ENCODE data around the gene COL13A1. TPM values are rescaled to one million over a fixed set of nuclear protein-coding genes. Genes with fewer than 3 reads are reported as not detected.

The COL13A1 gene
- total and polyA plus RNA-seq, 4 donors = 0.17 to 0.47 (median 0.18) TPM

DNA sequence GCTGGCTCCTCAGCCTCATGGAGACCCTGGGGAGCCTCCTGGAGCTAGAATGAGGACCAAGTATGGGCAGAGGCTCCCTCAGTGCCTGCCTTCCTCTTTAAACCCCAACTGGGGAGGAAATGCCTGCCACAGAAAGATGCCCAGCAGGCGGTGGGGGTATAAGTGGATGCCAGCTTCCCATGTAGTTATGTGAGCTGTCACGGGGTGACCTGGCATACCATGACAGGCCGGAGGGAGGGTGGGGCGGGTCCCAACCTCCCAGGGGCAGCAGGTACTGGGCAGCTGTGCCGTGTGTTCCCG, 35.0 kb downstream of the COL13A1 start (continued):
- TF ChIP-seq, protein P1, sequence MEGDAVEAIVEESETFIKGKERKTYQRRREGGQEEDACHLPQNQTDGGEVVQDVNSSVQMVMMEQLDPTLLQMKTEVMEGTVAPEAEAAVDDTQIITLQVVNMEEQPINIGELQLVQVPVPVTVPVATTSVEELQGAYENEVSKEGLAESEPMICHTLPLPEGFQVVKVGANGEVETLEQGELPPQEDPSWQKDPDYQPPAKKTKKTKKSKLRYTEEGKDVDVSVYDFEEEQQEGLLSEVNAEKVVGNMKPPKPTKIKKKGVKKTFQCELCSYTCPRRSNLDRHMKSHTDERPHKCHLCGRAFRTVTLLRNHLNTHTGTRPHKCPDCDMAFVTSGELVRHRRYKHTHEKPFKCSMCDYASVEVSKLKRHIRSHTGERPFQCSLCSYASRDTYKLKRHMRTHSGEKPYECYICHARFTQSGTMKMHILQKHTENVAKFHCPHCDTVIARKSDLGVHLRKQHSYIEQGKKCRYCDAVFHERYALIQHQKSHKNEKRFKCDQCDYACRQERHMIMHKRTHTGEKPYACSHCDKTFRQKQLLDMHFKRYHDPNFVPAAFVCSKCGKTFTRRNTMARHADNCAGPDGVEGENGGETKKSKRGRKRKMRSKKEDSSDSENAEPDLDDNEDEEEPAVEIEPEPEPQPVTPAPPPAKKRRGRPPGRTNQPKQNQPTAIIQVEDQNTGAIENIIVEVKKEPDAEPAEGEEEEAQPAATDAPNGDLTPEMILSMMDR (IDR thresholded peaks at IDR 0.05; ENCODE audit: low read depth, low read length, missing input control) = no peak
- TF ChIP-seq FOXA1 (IDR thresholded peaks at IDR 0.05) (no peak), HNF4G (IDR thresholded peaks at IDR 0.05) (no peak)

DNA sequence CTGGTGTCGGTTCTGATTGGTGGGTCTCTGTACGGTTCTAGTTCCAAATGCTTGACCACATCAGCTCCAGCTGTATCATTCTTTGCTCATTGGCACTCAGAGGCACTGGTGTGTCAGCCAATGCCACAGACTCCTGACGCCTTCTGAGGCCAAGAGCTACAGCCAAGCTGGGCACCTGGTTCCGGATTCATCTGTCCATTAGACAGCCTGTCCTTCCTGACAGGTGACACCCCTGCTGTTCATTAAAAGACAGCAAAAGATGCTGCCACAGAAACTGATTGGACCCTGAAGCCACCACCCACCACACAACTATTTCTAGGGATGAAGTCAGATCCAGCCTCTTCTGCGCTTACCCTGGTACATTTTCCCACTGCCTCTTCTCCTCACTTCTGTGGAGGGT, 35.6 kb downstream of the COL13A1 start:
- H3K27me3 ChIP-seq (ENCODE audit: control insufficient read depth in 4 of 4, insufficient read depth in 4 of 4, low read length in 3 of 4) = peaks cover 0 to 2% (median 0%) of the 10 kb centered on the region in 4 donors
- DNase-seq (ENCODE audit: low spot score) = no peak
- no peaks in the 10 kb centered on the region for H3K36me3 ChIP-seq (ENCODE audit: control insufficient read depth in 4 of 4, insufficient read depth in 3 of 4, low read depth in 1 of 4, low read length in 3 of 4)
- no peak overlapping the region for H3K4me3 ChIP-seq (ENCODE audit: low read depth in 1 of 3, low read length in 3 of 3)
- no peaks in the 10 kb centered on the region for H3K9me3 ChIP-seq (ENCODE audit: control insufficient read depth in 4 of 4, low read length in 3 of 4)
- WGBS = 92% methylated on average over 5 of the region's 5 CpGs
- no peak overlapping the region for H3K27ac ChIP-seq (ENCODE audit: low read depth in 1 of 2, low read length in 2 of 2)
- no peaks in the 10 kb centered on the region for H3K4me1 ChIP-seq (ENCODE audit: control insufficient read depth in 4 of 4, insufficient read depth in 4 of 4, low read length in 3 of 4)
- no peak overlapping the region for H3K9ac ChIP-seq (ENCODE audit: low read depth in 1 of 2, low read length in 2 of 2)
- TF ChIP-seq HNF4A (conservative IDR thresholded peaks at IDR 0.05) (no peak), EGR1 (IDR thresholded peaks at IDR 0.05; ENCODE audit: low read depth in 2 of 2) (no peak), RAD21 (IDR thresholded peaks at IDR 0.05) (no peak), RXRA (IDR thresholded peaks at IDR 0.05) (no peak), JUND (IDR thresholded peaks at IDR 0.05) (no peak), HNF4G (IDR thresholded peaks at IDR 0.05) (no peak), FOXA1 (IDR thresholded peaks at IDR 0.05) (no peak)
- TF ChIP-seq, protein P2, sequence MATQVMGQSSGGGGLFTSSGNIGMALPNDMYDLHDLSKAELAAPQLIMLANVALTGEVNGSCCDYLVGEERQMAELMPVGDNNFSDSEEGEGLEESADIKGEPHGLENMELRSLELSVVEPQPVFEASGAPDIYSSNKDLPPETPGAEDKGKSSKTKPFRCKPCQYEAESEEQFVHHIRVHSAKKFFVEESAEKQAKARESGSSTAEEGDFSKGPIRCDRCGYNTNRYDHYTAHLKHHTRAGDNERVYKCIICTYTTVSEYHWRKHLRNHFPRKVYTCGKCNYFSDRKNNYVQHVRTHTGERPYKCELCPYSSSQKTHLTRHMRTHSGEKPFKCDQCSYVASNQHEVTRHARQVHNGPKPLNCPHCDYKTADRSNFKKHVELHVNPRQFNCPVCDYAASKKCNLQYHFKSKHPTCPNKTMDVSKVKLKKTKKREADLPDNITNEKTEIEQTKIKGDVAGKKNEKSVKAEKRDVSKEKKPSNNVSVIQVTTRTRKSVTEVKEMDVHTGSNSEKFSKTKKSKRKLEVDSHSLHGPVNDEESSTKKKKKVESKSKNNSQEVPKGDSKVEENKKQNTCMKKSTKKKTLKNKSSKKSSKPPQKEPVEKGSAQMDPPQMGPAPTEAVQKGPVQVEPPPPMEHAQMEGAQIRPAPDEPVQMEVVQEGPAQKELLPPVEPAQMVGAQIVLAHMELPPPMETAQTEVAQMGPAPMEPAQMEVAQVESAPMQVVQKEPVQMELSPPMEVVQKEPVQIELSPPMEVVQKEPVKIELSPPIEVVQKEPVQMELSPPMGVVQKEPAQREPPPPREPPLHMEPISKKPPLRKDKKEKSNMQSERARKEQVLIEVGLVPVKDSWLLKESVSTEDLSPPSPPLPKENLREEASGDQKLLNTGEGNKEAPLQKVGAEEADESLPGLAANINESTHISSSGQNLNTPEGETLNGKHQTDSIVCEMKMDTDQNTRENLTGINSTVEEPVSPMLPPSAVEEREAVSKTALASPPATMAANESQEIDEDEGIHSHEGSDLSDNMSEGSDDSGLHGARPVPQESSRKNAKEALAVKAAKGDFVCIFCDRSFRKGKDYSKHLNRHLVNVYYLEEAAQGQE (IDR thresholded peaks at IDR 0.05) = no peak
- TF ChIP-seq, protein P1 (IDR thresholded peaks at IDR 0.05; ENCODE audit: low read depth, low read length, missing input control) = no peak
- TF ChIP-seq, protein P3, sequence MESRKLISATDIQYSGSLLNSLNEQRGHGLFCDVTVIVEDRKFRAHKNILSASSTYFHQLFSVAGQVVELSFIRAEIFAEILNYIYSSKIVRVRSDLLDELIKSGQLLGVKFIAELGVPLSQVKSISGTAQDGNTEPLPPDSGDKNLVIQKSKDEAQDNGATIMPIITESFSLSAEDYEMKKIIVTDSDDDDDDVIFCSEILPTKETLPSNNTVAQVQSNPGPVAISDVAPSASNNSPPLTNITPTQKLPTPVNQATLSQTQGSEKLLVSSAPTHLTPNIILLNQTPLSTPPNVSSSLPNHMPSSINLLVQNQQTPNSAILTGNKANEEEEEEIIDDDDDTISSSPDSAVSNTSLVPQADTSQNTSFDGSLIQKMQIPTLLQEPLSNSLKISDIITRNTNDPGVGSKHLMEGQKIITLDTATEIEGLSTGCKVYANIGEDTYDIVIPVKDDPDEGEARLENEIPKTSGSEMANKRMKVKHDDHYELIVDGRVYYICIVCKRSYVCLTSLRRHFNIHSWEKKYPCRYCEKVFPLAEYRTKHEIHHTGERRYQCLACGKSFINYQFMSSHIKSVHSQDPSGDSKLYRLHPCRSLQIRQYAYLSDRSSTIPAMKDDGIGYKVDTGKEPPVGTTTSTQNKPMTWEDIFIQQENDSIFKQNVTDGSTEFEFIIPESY (IDR thresholded peaks at IDR 0.05) = no peak
- TF ChIP-seq, protein P4, sequence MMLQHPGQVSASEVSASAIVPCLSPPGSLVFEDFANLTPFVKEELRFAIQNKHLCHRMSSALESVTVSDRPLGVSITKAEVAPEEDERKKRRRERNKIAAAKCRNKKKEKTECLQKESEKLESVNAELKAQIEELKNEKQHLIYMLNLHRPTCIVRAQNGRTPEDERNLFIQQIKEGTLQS (IDR thresholded peaks at IDR 0.05) = no peak
